HG03196 (cell line): ENCODE results near the gene ZNF580.

Experiments used
- ATAC-seq: cut with Tn5 transposase; IDR thresholded peaks from one replicate; pipeline ENCODE4 v1.9.1; 2021; ENCODE audit not compliant: unreplicated experiment

The ZNF580 gene

GRCh38 chr19:55644842-55645511, 4.2 kb downstream of the ZNF580 start:
- ATAC-seq: no peak

GRCh38 chr19:55645512-55645881, 4.7 kb downstream of the ZNF580 start:
- ATAC-seq: no peak

DNA sequence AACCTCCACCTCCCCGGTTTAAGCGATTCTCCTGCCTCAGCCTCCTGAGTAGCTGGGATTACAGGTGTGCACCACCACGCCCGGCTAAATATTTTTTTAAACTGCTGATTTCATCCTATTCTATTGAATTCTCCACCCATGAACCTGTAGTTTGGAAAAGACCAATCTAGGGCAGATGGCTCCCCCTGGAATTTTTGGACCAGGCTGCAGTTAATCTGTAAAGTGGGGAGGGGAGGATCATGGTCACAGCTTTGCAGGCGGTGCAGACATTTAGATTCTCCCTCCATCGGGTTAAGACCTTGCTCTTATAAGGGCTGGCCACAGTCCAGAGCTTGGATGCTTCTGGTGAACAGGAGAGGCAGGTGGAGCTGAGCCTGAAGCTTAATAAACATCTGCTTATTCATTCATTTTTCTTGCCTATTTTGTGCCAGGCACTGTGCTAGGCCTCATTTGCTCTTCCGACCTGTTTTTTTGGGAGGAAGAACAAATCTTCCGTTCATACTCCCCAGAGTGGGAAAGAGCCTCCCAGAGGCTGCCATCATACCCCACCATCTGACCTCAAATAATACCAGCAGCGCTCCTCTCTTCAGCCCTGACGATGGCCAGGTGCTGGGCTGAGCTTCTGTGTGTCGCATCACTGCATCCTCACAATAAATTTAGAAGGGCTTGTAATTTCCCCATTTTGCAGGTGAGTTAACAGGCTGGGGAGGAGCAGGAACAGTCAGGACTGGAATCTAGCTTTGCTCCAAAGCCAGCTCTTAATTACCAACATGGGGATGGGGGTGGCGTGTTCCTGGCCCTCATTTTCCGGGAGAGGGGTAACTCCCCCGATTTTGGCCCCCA, 6.3 kb downstream of the ZNF580 start:
- ATAC-seq: no peak

GRCh38 chr19:55647732-55648584, 7.2 kb downstream of the ZNF580 start, which contains the start of gene CCDC106:
Gene CCDC106, plus strand, starts transcription at chr19:55648212. Its CDS starts 835 bp downstream, at chr19:55649047.
- ATAC-seq: no peak

DNA sequence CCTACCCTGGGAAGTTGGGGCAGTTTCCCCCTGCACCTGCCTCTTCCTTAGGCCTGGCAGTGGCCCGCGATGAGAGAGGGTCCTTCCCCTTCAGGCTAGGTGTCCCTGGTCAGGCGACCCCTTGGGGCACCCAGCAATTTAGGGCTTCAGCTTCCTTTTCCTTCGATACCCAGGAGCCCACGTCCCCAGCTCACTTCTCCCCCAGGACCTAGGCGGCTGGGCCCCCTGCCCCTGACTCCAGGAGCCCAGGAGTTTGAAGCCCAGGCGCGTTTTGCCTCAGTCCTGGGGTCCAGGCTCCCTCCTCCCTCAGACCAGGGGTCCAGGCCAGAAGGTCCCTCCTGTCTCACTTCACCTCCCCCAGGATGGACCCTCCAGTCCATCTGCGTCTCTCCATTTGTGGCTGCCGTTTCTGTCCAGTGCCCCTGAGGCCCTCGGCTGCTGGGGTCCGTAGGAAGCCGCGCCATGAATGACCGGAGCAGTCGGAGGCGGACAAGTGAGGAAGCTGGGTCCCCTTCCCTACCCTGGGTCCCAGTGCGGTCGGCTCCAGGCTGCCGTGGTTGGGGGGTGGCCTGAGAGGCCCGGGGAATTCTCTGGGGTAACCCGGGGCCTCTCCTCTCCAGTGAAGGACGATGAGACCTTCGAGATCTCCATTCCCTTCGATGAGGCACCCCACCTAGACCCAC, 7.9 kb downstream of the ZNF580 start:
- ATAC-seq: no peak

DNA sequence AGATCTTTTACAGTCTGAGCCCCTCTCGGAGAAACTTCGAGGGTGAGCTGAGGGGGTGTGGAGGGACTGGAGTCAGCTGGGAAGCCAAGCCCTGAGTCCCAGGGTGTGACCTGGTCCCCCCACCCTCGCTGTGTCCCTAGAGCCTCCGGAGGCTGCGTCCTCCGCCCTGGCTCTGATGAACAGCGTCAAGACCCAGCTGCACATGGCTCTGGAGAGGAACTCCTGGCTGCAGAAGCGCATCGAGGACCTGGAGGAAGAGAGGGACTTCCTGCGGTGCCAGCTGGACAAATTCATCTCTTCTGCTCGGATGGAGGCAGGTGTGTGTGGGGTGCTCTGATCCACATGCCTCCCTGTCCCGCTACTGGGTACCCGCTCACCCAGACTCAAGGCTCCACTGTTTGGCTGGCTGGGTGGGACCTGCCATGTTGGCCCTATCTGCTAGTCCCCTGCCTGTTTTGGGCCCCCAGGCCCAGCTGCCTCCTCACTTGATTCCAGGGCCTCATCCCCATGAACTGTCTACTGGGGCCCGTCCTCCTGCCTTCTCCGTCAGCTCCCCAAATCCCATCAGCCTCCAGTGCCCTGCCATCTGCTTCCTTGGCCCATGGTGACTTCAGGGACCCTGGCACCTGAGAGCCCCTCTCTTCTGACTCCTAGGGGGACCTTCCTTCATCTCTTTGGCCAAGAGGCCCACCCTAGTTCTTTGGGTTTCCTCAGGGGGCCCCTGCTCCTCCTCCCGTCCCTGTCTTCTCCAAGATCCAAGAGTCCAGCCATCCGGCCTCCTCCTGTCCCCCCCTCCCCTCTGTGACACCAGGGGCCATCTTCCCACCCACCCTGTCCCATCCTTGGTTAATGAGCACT, 8.7 kb downstream of the ZNF580 start:
- ATAC-seq: no peak

DNA sequence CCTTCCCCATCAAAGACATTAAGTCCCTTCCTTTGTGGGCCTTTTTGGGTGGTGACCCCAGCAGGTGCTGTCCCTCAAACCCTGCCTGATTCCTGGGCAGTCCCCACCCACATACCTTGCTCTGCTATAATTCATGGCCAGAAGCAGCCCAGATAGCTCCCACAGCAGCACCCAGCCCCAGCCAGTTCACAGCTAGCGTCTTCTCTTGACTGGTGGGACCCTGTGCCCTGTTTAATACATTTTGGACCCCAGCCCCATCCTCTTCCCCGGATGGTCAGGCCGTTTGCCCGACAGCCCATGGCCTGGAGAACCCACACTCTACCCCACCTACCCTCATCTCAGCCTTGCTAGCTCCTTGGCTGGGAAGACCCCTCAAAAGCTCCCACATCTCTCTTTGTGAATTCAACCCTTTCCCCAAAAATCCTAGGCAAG, 9.3 kb downstream of the ZNF580 start:
- ATAC-seq: no peak

GRCh38 chr19:55650602-55651230, 9.9 kb downstream of the ZNF580 start:
- no peak for ATAC-seq

DNA sequence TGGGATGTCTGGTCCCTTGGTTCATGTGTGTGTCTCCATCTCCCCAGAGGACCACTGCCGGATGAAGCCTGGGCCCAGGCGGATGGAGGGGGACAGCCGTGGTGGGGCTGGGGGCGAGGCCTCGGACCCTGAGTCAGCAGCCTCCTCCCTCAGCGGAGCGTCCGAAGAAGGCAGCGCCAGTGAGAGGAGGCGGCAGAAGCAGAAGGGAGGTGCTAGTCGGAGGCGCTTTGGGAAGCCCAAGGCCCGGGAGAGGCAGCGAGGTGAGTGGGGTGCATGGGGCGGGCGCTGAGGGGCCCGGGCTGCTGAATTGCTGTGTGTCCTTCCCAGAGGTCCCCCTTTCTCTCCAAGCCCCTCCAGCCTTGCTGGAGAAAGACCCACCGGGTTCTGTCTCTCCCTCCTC, 10.4 kb downstream of the ZNF580 start:
- ATAC-seq: no peak

DNA sequence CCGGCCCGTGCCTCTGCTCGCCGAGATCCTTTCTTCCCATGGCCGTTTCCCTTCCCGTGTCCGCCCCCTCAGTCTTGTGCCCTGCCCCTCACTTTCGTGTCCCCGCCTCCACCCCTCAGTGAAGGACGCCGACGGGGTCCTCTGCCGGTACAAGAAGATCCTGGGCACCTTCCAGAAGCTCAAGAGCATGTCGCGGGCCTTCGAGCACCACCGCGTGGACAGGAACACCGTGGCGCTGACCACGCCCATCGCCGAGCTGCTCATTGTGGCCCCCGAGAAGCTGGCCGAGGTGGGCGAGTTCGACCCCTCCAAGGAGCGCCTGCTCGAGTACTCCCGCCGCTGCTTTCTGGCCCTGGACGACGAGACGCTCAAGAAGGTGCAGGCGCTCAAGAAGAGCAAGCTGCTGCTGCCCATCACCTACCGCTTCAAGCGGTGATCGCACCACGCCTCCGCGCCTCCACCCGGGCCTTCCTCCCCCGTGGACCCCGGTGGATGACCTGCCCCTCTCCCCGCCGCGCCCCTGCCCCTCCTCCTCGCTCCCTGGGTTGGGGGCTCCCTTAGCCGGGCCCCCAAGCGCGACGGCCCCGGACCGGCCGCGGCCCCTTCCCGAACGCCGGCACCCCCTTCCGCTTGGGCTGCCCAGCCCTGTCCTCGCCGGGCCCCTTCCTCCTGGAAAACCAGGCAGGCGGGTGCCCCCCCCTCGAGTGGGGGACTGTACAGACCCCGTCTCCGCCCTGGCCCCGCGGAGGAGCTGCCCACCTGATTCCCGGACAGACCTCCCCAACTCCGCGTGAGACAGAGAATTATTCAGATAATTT, 11.7 kb downstream of the ZNF580 start:
- ATAC-seq: no peak

GRCh38 chr19:55653651-55654322, 13.0 kb downstream of the ZNF580 start:
- ATAC-seq: peak; percentile 41

GRCh38 chr19:55654323-55654867, 13.6 kb downstream of the ZNF580 start:
- peak; percentile 62 for ATAC-seq

DNA sequence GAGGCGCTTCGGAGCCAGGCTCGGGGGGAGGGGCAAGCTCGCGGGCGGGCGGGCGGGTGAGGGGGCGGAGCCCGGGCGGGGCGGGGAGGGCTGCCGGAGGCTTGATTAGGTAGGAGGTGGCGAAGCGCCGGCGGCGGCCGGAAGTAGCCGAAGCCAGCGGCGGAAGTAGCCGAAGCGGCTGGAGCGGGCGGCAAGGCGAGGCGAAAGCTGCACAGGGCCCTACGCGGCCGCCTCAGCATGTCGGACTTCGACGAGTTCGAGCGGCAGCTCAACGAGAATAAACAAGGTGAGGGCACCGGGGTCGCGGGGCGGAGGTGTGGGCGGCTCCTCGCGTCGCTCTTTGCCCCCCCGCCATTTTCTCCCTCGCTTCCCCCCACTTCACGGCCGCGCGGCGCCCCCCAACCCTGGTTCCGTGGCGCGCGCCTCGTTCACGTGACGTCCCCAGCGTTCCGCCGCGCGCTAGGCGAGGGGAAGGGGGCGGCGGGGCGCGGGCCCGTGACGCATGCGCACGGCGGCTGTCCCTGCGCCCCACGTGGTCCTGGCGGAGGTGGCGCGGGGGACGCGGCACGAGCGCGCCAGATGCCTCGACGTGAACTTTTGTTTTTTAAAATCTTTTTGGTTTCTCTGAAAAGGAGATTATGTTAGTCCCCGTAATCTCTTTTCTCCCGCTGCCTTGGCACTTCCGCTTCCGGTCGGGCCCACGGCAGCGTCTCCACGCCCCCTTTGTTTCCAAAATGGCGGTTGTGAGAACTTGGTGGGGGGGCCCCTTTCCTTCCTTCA, 14.3 kb downstream of the ZNF580 start, which contains the start of gene U2AF2:
U2AF2 (plus strand) TSS at position 168 of the 780 bp plus-strand sequence; CDS start at position 238, 70 bp downstream.
- ATAC-seq: peak; percentile 32

DNA sequence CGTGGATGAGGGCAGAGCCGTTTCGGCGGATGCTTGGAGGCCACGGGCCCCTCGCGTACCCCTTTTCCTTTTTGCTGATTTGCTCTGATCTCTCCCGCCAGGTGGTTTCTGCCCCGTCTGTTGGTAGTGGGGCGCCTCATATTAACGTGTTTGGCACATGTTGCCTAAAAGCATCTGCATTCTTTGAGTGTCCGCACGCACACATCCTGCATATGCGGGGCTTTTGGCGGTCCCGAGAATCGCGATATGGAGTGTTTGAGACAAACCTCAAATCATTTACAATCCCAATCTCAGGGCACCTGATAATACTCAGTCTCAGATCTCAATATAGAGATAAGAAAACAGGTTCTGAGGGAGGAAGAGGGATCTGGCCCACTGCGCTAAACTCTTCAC, 14.8 kb downstream of the ZNF580 start:
- no peak for ATAC-seq

GRCh38 chr19:55656552-55656951, 15.8 kb downstream of the ZNF580 start:
- ATAC-seq: no peak

DNA sequence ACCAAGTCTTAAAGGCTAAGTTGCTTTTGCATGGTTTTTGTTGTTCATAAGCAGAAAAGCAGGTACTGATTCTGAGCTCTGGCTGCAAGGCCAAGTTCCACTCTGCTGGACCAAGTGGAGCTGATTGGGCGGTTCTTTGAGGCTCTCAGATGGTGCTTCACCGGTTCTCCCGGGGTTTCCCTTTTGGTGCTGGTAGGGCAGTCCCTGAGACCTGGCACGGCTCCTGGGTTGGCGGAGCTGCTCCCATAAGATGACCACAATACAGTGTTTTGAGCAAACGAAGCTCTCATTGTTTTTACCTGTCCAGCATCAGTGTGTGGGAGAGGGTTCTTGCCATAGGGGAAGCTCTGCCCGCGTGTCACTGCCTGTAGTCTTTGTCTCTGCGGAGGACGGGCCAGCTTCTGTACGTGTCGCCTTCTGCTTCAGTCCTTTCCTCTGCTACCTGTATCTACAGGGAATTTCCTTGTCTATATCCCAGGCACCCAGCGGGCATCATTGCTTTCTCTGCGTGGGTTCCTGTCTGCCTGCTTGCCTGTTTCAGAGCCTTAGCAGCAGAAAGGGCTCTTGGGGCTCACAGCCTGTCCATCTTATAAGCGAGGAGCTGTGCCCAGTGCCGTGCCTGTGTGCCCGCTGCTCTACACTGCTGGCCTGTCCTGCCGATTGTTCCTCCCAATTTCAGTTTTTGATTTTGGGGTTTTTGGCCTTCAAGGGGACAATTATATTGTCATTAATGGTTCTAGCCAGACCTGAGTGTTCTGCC, 16.4 kb downstream of the ZNF580 start:
- no peak for ATAC-seq
